H9 (cell line): ENCODE results near the gene BRSK1. TPM values are rescaled to one million over a fixed set of nuclear protein-coding genes. Genes with fewer than 3 reads are reported as not detected.
A peak's percentile ranks its signal among the peaks of the same experiment; 100 is the strongest.

Source experiments
- DNase-seq: peaks from one replicate; pipeline ENCODE4 v3.0.0-alpha.2; 2017
- H2AFZ ChIP-seq: one replicate; pipeline ENCODE4 v1.6.1; 2013; ENCODE audit warnings: mild to moderate bottlenecking, low read length, control low read depth, moderate library complexity
- H2AK5ac ChIP-seq: 2 replicates; pipeline ENCODE4 v1.6.1; 2013; ENCODE audit warnings: low read length, control low read depth, mixed read lengths; ENCODE audit not compliant: insufficient read length
- H2BK120ac ChIP-seq: one replicate; pipeline ENCODE4 v1.6.1; 2013; ENCODE audit warnings: low read depth, mild to moderate bottlenecking, low read length, control low read depth, inconsistent platforms; ENCODE audit not compliant: poor library complexity, severe bottlenecking
- H2BK12ac ChIP-seq: 2 replicates; pipeline ENCODE4 v1.6.1; 2013; ENCODE audit warnings: low read length, control low read depth, mixed read lengths, low read depth; ENCODE audit not compliant: insufficient read length
- H2BK15ac ChIP-seq: 2 replicates; pipeline ENCODE4 v1.6.1; 2013; ENCODE audit warnings: low read depth, low read length, control low read depth
- H2BK20ac ChIP-seq: one replicate; pipeline ENCODE4 v1.6.1; 2013; ENCODE audit warnings: low read depth, mild to moderate bottlenecking, low read length, control low read depth, inconsistent platforms; ENCODE audit not compliant: poor library complexity, severe bottlenecking
- H2BK5ac ChIP-seq: 2 replicates; pipeline ENCODE4 v1.6.1; 2013; ENCODE audit warnings: low read length, control low read depth, mixed read lengths; ENCODE audit not compliant: insufficient read length
- H3K14ac ChIP-seq: 2 replicates; pipeline ENCODE4 v1.6.1; 2013; ENCODE audit warnings: low read length, control low read depth; ENCODE audit not compliant: insufficient read depth
- H3K18ac ChIP-seq: 2 replicates; pipeline ENCODE4 v1.6.1; 2013; ENCODE audit warnings: low read depth, mild to moderate bottlenecking, mixed read lengths, low read length, control low read depth; ENCODE audit not compliant: insufficient read length
- H3K23ac ChIP-seq: 2 replicates; pipeline ENCODE4 v1.6.1; 2013; ENCODE audit warnings: low read length, control low read depth, mixed read lengths, low read depth; ENCODE audit not compliant: insufficient read length
- H3K23me2 ChIP-seq: 2 replicates; pipeline ENCODE4 v1.6.1; 2013; ENCODE audit warnings: low read depth, mild to moderate bottlenecking, mixed read lengths, low read length, control low read depth; ENCODE audit not compliant: insufficient read length, poor library complexity, severe bottlenecking
- H3K27ac ChIP-seq: 2 replicates; pipeline ENCODE4 v1.5.1; 2013; ENCODE audit warnings: low read length, control low read depth, mixed read lengths, low read depth; ENCODE audit not compliant: insufficient read length
- H3K27me3 ChIP-seq: 2 replicates; pipeline ENCODE4 v1.6.1; 2013; ENCODE audit warnings: low read length, control low read depth, inconsistent platforms; ENCODE audit not compliant: insufficient read depth
- H3K4ac ChIP-seq: 2 replicates; pipeline ENCODE4 v1.6.1; 2013; ENCODE audit warnings: low read depth, mild to moderate bottlenecking, control low read depth, inconsistent platforms, low read length, moderate library complexity
- H3K4me1 ChIP-seq: 2 replicates; pipeline ENCODE4 v1.6.1; 2013; ENCODE audit warnings: low read length, control low read depth, inconsistent platforms; ENCODE audit not compliant: insufficient read depth
- H3K4me2 ChIP-seq: 2 replicates; pipeline ENCODE4 v1.6.1; 2013; ENCODE audit warnings: low read length, control low read depth, mixed read lengths; ENCODE audit not compliant: insufficient read length, insufficient read depth
- H3K56ac ChIP-seq: 2 replicates; pipeline ENCODE4 v1.6.1; 2013; ENCODE audit warnings: low read depth, mild to moderate bottlenecking, mixed read lengths, low read length, control low read depth; ENCODE audit not compliant: insufficient read length
- H3K79me1 ChIP-seq: 2 replicates; pipeline ENCODE4 v1.6.1; 2013; ENCODE audit warnings: low read depth, mild to moderate bottlenecking, moderate library complexity, low read length, control low read depth, inconsistent platforms; ENCODE audit not compliant: insufficient read depth, poor library complexity, severe bottlenecking
- H3K79me2 ChIP-seq: 2 replicates; pipeline ENCODE4 v1.6.1; 2013; ENCODE audit warnings: low read length, control low read depth, inconsistent platforms; ENCODE audit not compliant: insufficient read depth
- H3K9ac ChIP-seq: 2 replicates; pipeline ENCODE4 v1.6.1; 2013; ENCODE audit warnings: low read length, control low read depth, mixed read lengths; ENCODE audit not compliant: insufficient read length; ENCODE audit errors: extremely low read depth
- H3K9me3 ChIP-seq: one replicate; pipeline ENCODE4 v1.6.1; 2013; ENCODE audit warnings: low read depth, low read length, inconsistent platforms; ENCODE audit not compliant: control insufficient read depth
- H3T11ph ChIP-seq: one replicate; pipeline ENCODE4 v1.6.1; 2013; ENCODE audit warnings: mild to moderate bottlenecking, low read length, control low read depth, inconsistent platforms
- H4K20me1 ChIP-seq: one replicate; pipeline ENCODE4 v1.6.1; 2013; ENCODE audit not compliant: control insufficient read depth, insufficient read length, insufficient read depth
- H4K5ac ChIP-seq: 2 replicates; pipeline ENCODE4 v1.6.1; 2013; ENCODE audit warnings: low read depth, mild to moderate bottlenecking, mixed read lengths, low read length, control low read depth; ENCODE audit not compliant: insufficient read length
- H4K8ac ChIP-seq: replicated peaks from 2 replicates; pipeline ENCODE4 v1.6.1; 2013; ENCODE audit warnings: low read length, control low read depth, mixed read lengths, low read depth; ENCODE audit not compliant: insufficient read length
- H4K91ac ChIP-seq: 2 replicates; pipeline ENCODE4 v1.6.1; 2013; ENCODE audit warnings: low read depth, mild to moderate bottlenecking, moderate library complexity, mixed read lengths, low read length, control low read depth; ENCODE audit not compliant: insufficient read length
- H3K27ac Mint-ChIP-seq, 3 experiments: 2 replicates in 2 of 3; 3 replicates in 1 of 3; pipeline ENCODE4 v1.8.0; 2020 to 2021; ENCODE audit warnings: mixed read lengths in 3 of 3, mild to moderate bottlenecking in 1 of 3, moderate library complexity in 1 of 3
- H3K27me3 Mint-ChIP-seq: 2 replicates; pipeline ENCODE4 v1.8.0; 2021; ENCODE audit warnings: low read depth, mild to moderate bottlenecking, moderate library complexity, mixed read lengths
- H3K36me3 Mint-ChIP-seq, 3 experiments: 2 replicates in 2 of 3; 3 replicates in 1 of 3; pipeline ENCODE4 v1.8.0; 2020 to 2021; ENCODE audit warnings: low read depth in 3 of 3, mixed read lengths in 3 of 3; ENCODE audit not compliant: insufficient read depth in 1 of 3
- H3K4me1 Mint-ChIP-seq, 2 experiments: 2 replicates each; pipeline ENCODE4 v1.8.0; 2020; ENCODE audit warnings: mixed read lengths in 2 of 2
- H3K4me3 Mint-ChIP-seq, 2 experiments: 2 replicates in 1 of 2; 3 replicates in 1 of 2; pipeline ENCODE4 v1.8.0; 2020 to 2021; ENCODE audit warnings: mild to moderate bottlenecking in 2 of 2, mixed read lengths in 2 of 2, moderate library complexity in 1 of 2
- H3K9me3 Mint-ChIP-seq, 2 experiments: 2 replicates in 1 of 2; 3 replicates in 1 of 2; pipeline ENCODE4 v1.8.0; 2020; ENCODE audit warnings: mild to moderate bottlenecking in 2 of 2, mixed read lengths in 2 of 2, moderate library complexity in 1 of 2
- WGBS: extraction: QIAGEN DNeasy Blood & Tissue Kit; methylation state at CpG from one replicate; pipeline ENCODE4 v1.1.7; 2013; ENCODE audit warnings: missing lambda C conversion rate, low lambda C conversion rate, mixed read lengths; ENCODE audit not compliant: insufficient read length; ENCODE audit errors: extremely low coverage; 5-methylcytosine and 5-hydroxymethylcytosine counted together
- total RNA-seq: library from RNA; stranded (reverse); gene quantifications from 2 replicates; pipeline ENCODE4 v1.2.1, GENCODE V29; 2021
- TF ChIP-seq, protein P1 (sequence below): fragments of 200-600 bp; sonication (generic); conservative IDR thresholded peaks from 3 replicates; pipeline ENCODE4 v1.8.0; 2021; ENCODE audit warnings: antibody characterized with exemption, mild to moderate bottlenecking

Gene BRSK1
- total RNA-seq, 1 experiment from 2014 or later, result 43.5 TPM

DNA sequence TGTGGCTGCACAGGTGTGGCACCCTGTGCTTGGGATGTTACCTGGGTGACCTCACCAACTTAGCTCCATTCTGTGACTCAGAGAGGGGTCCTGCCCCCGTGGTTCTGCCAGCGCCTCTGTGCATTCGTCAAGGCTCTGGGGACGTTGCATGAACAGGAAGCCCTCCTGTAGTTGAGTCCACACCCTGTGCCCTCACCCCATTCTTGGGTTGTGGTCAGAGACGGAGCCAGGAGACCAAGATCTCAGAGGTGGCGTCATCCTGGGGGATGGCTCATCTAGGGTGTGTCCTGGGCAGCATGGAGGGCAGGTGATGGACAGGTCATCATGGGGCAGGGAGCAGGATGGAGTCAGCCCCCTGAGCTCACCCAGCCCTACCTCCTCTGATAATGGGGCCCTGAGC is 68.2 kb downstream of the BRSK1 start:
- H3K27me3 Mint-ChIP-seq, result peaks cover 62% of the 10 kb centered on the region
- no peaks in the 10 kb centered on the region for H3K79me2 ChIP-seq
- H3K23me2 ChIP-seq, result peaks cover 9% of the 10 kb centered on the region
- H2BK12ac ChIP-seq, result no peak overlapping the region
- DNase-seq, result no peak
- no peak overlapping the region for H2AFZ ChIP-seq
- H3K14ac ChIP-seq, result no peak overlapping the region
- H4K20me1 ChIP-seq, result no peaks in the 10 kb centered on the region
- no peak overlapping the region for H3K4ac ChIP-seq
- no peak overlapping the region for H3K23ac ChIP-seq
- H3K79me1 ChIP-seq, result no peaks in the 10 kb centered on the region
- peak overlapping the region in 1 of 2 experiments; percentile 24; a peak in 2 of 5 replicates for H3K4me3 Mint-ChIP-seq
- peaks cover 2% of the 10 kb centered on the region; the same call in 1 of the 2 replicates for H3K4me1 ChIP-seq
- H4K5ac ChIP-seq, result no peak overlapping the region
- no peak overlapping the region for H4K91ac ChIP-seq
- H2BK120ac ChIP-seq, result no peak overlapping the region
- H3K4me2 ChIP-seq, result no peak overlapping the region
- WGBS, result no CpG with 5 or more reads among the region's 6 CpGs
- peaks cover 2 to 36% (median 11%) of the 10 kb centered on the region in 3 experiments; a peak in 6 of 7 replicates for H3K36me3 Mint-ChIP-seq
- H2BK15ac ChIP-seq, result no peak overlapping the region
- peaks cover 16% of the 10 kb centered on the region; the same call in 1 of the 2 replicates for H3K27me3 ChIP-seq
- H2BK20ac ChIP-seq, result no peak overlapping the region
- no peak overlapping the region for H3K9ac ChIP-seq
- H3T11ph ChIP-seq, result no peak overlapping the region
- no peak overlapping the region for H2BK5ac ChIP-seq
- H3K56ac ChIP-seq, result no peak overlapping the region
- H4K8ac ChIP-seq, result no peak overlapping the region
- no peak overlapping the region for H2AK5ac ChIP-seq
- peaks cover 59 to 63% of the 10 kb centered on the region in 2 experiments for H3K4me1 Mint-ChIP-seq
- no peak overlapping the region for H3K27ac Mint-ChIP-seq
- no peaks in the 10 kb centered on the region; a peak in 1 of 5 replicates for H3K9me3 Mint-ChIP-seq
- TF ChIP-seq, protein P1, sequence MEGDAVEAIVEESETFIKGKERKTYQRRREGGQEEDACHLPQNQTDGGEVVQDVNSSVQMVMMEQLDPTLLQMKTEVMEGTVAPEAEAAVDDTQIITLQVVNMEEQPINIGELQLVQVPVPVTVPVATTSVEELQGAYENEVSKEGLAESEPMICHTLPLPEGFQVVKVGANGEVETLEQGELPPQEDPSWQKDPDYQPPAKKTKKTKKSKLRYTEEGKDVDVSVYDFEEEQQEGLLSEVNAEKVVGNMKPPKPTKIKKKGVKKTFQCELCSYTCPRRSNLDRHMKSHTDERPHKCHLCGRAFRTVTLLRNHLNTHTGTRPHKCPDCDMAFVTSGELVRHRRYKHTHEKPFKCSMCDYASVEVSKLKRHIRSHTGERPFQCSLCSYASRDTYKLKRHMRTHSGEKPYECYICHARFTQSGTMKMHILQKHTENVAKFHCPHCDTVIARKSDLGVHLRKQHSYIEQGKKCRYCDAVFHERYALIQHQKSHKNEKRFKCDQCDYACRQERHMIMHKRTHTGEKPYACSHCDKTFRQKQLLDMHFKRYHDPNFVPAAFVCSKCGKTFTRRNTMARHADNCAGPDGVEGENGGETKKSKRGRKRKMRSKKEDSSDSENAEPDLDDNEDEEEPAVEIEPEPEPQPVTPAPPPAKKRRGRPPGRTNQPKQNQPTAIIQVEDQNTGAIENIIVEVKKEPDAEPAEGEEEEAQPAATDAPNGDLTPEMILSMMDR, result no peak
- H3K9me3 ChIP-seq, result no peaks in the 10 kb centered on the region
- no peak overlapping the region for H3K27ac ChIP-seq
- H3K18ac ChIP-seq, result no peak overlapping the region
